Smooth muscle cell (in vitro differentiated cells): ENCODE measurements around the gene ATP1B3. TPM values are rescaled to one million over a fixed set of nuclear protein-coding genes. Genes with fewer than 3 reads are reported as not detected.

Experiments
- DNase-seq: peaks from one replicate; lab custom pipeline; 2025; ENCODE audit not compliant: unreplicated experiment; lab: John Stamatoyannopoulos, UW
- H2AFZ ChIP-seq: fragments of 200-600 bp; sonication (generic); 2 replicates; pipeline ENCODE4 v1.6.0; 2016; ENCODE audit warnings: antibody characterized with exemption, low read depth, mild to moderate bottlenecking
- H3F3A ChIP-seq: fragments of 200-600 bp; sonication (generic); 2 replicates; pipeline ENCODE4 v1.6.0; 2017; ENCODE audit warnings: antibody characterized with exemption, low read depth
- H3K27ac ChIP-seq: fragments of 200-600 bp; sonication (generic); 2 replicates; pipeline ENCODE4 v1.5.1; 2016; ENCODE audit warnings: low read depth, mild to moderate bottlenecking
- H3K27me3 ChIP-seq: fragments of 200-600 bp; sonication (generic); 2 replicates; pipeline ENCODE4 v1.6.1; 2016; ENCODE audit warnings: low read depth, mild to moderate bottlenecking
- H3K36me3 ChIP-seq: fragments of 200-600 bp; sonication (generic); 2 replicates; pipeline ENCODE4 v1.5.1; 2016; ENCODE audit warnings: low read depth
- H3K4me1 ChIP-seq: fragments of 200-600 bp; sonication (generic); 2 replicates; pipeline ENCODE4 v1.5.1; 2016; ENCODE audit warnings: low read depth
- H3K4me2 ChIP-seq: fragments of 200-600 bp; sonication (generic); 2 replicates; pipeline ENCODE4 v1.6.0; 2016; ENCODE audit warnings: mild to moderate bottlenecking
- H3K4me3 ChIP-seq: fragments of 200-600 bp; sonication (generic); 2 replicates; pipeline ENCODE4 v1.5.1; 2016; ENCODE audit warnings: mild to moderate bottlenecking
- H3K79me2 ChIP-seq: fragments of 200-600 bp; sonication (generic); 2 replicates; pipeline ENCODE4 v1.6.0; 2016; ENCODE audit warnings: low read depth, mild to moderate bottlenecking
- H3K9ac ChIP-seq: fragments of 200-600 bp; sonication (generic); 2 replicates; pipeline ENCODE4 v1.6.0; 2016; ENCODE audit warnings: low read depth
- H3K9me3 ChIP-seq: fragments of 200-600 bp; sonication (generic); replicated peaks from 2 replicates; pipeline ENCODE4 v1.5.1; 2016; ENCODE audit warnings: low read depth
- H4K20me1 ChIP-seq: fragments of 200-600 bp; sonication (generic); 2 replicates; pipeline ENCODE4 v1.6.0; 2016; ENCODE audit warnings: low read depth
- WGBS: methylation state at CpG from one replicate; pipeline ENCODE4 v1.1.7; 2016; ENCODE audit warnings: low lambda C conversion rate; 5-methylcytosine and 5-hydroxymethylcytosine counted together
- polyA plus RNA-seq: library from polyadenylated mRNA; unstranded; fragments of >200 nt; fragmentation: Nextera tagmentation; extraction: Ambion mirVana; gene quantifications from 2 replicates; pipeline ENCODE4 v1.2.1, GENCODE V29; 2016
- total RNA-seq: library from RNA; depleted of rRNA; stranded (reverse); fragments of >200 nt; gene quantifications from 2 replicates; pipeline ENCODE4 v1.2.3, GENCODE V29; 2014
- TF ChIP-seq, protein P1 (sequence below): fragments of 200-600 bp; sonication (generic); IDR thresholded peaks from 2 replicates; pipeline ENCODE4 v1.5.1; 2017; ENCODE audit warnings: borderline replicate concordance, mild to moderate bottlenecking, antibody characterized with exemption; ENCODE audit not compliant: insufficient read depth, poor library complexity, severe bottlenecking

Gene ATP1B3
- total and polyA plus RNA-seq, 2 experiments from 2014 or later: 89.2 to 250 TPM

- TF ChIP-seq, protein P1, sequence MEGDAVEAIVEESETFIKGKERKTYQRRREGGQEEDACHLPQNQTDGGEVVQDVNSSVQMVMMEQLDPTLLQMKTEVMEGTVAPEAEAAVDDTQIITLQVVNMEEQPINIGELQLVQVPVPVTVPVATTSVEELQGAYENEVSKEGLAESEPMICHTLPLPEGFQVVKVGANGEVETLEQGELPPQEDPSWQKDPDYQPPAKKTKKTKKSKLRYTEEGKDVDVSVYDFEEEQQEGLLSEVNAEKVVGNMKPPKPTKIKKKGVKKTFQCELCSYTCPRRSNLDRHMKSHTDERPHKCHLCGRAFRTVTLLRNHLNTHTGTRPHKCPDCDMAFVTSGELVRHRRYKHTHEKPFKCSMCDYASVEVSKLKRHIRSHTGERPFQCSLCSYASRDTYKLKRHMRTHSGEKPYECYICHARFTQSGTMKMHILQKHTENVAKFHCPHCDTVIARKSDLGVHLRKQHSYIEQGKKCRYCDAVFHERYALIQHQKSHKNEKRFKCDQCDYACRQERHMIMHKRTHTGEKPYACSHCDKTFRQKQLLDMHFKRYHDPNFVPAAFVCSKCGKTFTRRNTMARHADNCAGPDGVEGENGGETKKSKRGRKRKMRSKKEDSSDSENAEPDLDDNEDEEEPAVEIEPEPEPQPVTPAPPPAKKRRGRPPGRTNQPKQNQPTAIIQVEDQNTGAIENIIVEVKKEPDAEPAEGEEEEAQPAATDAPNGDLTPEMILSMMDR: no peak
- H3K27ac ChIP-seq: no peak overlapping the region
- no peak overlapping the region for H3K4me2 ChIP-seq
- no peak overlapping the region for H2AFZ ChIP-seq
- H3F3A ChIP-seq: no peaks in the 10 kb centered on the region
- no peak for DNase-seq
- H3K9ac ChIP-seq: no peak overlapping the region
- 88% methylated on average over 4 of the region's 4 CpGs for WGBS
- H3K79me2 ChIP-seq: no peaks in the 10 kb centered on the region
- no peaks in the 10 kb centered on the region for H3K27me3 ChIP-seq
- H3K9me3 ChIP-seq: no peaks in the 10 kb centered on the region
- no peaks in the 10 kb centered on the region for H4K20me1 ChIP-seq
- no peak overlapping the region for H3K4me3 ChIP-seq
- no peaks in the 10 kb centered on the region for H3K36me3 ChIP-seq
- H3K4me1 ChIP-seq: no peaks in the 10 kb centered on the region
These were observed 12.0 kb upstream of the ATP1B3 start for GRCh38 chr3:141864281-141864970.

- H3F3A ChIP-seq: no peaks in the 10 kb centered on the region
- TF ChIP-seq, protein P1: no peak
- no peak for DNase-seq
- H3K4me2 ChIP-seq: no peak overlapping the region
- H3K9ac ChIP-seq: no peak overlapping the region
- H3K36me3 ChIP-seq: no peaks in the 10 kb centered on the region
- no peak overlapping the region for H2AFZ ChIP-seq
- WGBS: 99% methylated on average over 9 of the region's 9 CpGs
- no peak overlapping the region for H3K27ac ChIP-seq
- H3K27me3 ChIP-seq: no peaks in the 10 kb centered on the region
- H3K9me3 ChIP-seq: no peaks in the 10 kb centered on the region
- no peaks in the 10 kb centered on the region for H3K79me2 ChIP-seq
- no peaks in the 10 kb centered on the region for H4K20me1 ChIP-seq
- H3K4me1 ChIP-seq: no peaks in the 10 kb centered on the region
- no peak overlapping the region for H3K4me3 ChIP-seq
These were observed 11.3 kb upstream of the ATP1B3 start for GRCh38 chr3:141865101-141865500.

GRCh38 chr3:141870091-141870687 lies 6.3 kb upstream of the ATP1B3 start:
- no peak overlapping the region for H3K4me2 ChIP-seq

More at GRCh38 chr3:141870091-141870687, 6.3 kb upstream of the ATP1B3 start:
- H4K20me1 ChIP-seq: no peaks in the 10 kb centered on the region
- H3K79me2 ChIP-seq: no peaks in the 10 kb centered on the region
- no peak for DNase-seq
- H3K4me3 ChIP-seq: no peak overlapping the region
- H3K27me3 ChIP-seq: no peaks in the 10 kb centered on the region
- 91% methylated on average over 6 of the region's 6 CpGs for WGBS
- H3K9ac ChIP-seq: no peak overlapping the region
- H3K36me3 ChIP-seq: no peaks in the 10 kb centered on the region
- no peak overlapping the region for H3K27ac ChIP-seq
- peaks cover 3% of the 10 kb centered on the region for H3K4me1 ChIP-seq
- H3K9me3 ChIP-seq: no peaks in the 10 kb centered on the region
- no peak overlapping the region for H2AFZ ChIP-seq
- TF ChIP-seq, protein P1: no peak
- H3F3A ChIP-seq: no peaks in the 10 kb centered on the region
